ENCODE measurements around the gene USP10. TPM values are rescaled to one million over a fixed set of nuclear protein-coding genes. Genes with fewer than 3 reads are reported as not detected.

The USP10 gene
- total RNA-seq, 1 donor from 2014 or later, result 67.8 TPM

DNA sequence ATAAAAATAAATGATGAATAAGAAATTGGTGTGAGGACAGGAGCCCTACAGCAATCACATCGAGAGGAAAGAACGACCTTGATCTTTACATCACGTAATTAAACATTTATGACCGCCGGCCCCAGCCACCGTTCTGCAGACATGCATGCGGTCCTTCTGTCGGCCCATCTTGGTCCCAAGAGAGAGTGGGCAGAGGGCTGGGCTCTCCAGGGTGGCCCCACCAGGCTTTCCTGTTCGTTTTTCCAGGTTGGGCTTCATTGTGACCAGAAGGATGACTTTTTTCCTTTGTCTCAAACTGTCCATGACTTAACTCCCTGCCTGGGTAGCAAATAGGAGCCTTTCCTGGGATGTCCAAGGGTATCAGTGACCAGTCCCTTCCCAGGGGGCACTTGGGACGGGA is 116.7 kb downstream of the USP10 start:
- TF ChIP-seq, protein P1, sequence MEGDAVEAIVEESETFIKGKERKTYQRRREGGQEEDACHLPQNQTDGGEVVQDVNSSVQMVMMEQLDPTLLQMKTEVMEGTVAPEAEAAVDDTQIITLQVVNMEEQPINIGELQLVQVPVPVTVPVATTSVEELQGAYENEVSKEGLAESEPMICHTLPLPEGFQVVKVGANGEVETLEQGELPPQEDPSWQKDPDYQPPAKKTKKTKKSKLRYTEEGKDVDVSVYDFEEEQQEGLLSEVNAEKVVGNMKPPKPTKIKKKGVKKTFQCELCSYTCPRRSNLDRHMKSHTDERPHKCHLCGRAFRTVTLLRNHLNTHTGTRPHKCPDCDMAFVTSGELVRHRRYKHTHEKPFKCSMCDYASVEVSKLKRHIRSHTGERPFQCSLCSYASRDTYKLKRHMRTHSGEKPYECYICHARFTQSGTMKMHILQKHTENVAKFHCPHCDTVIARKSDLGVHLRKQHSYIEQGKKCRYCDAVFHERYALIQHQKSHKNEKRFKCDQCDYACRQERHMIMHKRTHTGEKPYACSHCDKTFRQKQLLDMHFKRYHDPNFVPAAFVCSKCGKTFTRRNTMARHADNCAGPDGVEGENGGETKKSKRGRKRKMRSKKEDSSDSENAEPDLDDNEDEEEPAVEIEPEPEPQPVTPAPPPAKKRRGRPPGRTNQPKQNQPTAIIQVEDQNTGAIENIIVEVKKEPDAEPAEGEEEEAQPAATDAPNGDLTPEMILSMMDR (IDR thresholded peaks at IDR 0.05; ENCODE audit: insufficient read depth, low read length, poor library complexity, severe bottlenecking), result no peak
- H3K27me3 ChIP-seq (ENCODE audit: control insufficient read depth, insufficient read depth, low read length), result peaks cover 3% of the 10 kb centered on the region
- no peaks in the 10 kb centered on the region for H3K36me3 ChIP-seq (ENCODE audit: control insufficient read depth, insufficient read depth, low read length)
- no peak for DNase-seq (ENCODE audit: low read depth)
- H3K4me3 ChIP-seq (ENCODE audit: low read depth, low read length), result no peak overlapping the region

DNA sequence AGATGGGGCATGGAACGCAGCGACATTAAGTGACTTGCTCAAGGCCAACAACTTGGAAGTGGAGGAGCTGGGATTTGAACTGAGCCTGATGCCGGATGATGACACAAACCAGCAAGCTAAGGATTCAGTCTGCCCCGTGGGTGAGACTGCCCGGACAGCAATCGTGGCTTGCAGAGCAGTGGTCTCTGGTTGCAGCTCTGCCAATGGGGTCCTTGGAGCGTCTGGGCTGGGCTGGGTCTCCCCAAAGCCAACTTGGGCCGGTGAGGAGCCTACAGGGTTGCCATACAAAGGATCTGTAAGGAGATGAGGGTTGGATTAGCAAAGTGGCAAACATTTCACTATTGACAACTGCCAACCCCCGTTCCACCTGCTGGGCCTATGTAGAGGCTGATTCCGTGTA is 117.4 kb downstream of the USP10 start:
- peaks cover 3% of the 10 kb centered on the region for H3K27me3 ChIP-seq (ENCODE audit: control insufficient read depth, insufficient read depth, low read length)
- H3K36me3 ChIP-seq (ENCODE audit: control insufficient read depth, insufficient read depth, low read length), result no peaks in the 10 kb centered on the region
- no peak overlapping the region for H3K4me3 ChIP-seq (ENCODE audit: low read depth, low read length)
- no peak for DNase-seq (ENCODE audit: low read depth)
- TF ChIP-seq, protein P1 (IDR thresholded peaks at IDR 0.05; ENCODE audit: insufficient read depth, low read length, poor library complexity, severe bottlenecking), result no peak

DNA sequence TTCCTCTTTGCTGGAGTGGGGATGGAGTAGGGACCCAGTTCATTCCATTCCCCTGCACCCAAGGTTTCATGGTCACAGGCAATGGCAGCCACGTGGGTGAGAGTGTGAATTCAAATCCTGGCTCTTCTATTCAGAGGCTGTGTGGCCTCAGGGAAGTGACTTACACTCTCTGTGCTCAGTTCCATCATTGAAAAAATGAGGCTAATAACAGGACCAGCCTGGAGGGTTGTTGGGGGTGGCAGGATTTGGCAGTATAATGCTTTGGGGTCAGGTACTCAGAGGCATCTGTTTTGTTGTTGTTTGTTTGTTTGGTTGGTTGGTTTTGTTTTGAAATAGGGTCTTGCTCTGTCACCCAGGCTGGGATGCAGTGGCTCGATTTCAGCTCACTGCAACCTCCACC is 117.8 kb downstream of the USP10 start:
- Histone ChIP-seq H3K27me3 (ENCODE audit: control insufficient read depth, insufficient read depth, low read length) (peaks cover 2% of the 10 kb centered on the region), H3K4me3 (ENCODE audit: low read depth, low read length) (no peak overlapping the region), H3K36me3 (ENCODE audit: control insufficient read depth, insufficient read depth, low read length) (no peaks in the 10 kb centered on the region)
- no peak for DNase-seq (ENCODE audit: low read depth)
- TF ChIP-seq, protein P1 (IDR thresholded peaks at IDR 0.05; ENCODE audit: insufficient read depth, low read length, poor library complexity, severe bottlenecking), result no peak

DNA sequence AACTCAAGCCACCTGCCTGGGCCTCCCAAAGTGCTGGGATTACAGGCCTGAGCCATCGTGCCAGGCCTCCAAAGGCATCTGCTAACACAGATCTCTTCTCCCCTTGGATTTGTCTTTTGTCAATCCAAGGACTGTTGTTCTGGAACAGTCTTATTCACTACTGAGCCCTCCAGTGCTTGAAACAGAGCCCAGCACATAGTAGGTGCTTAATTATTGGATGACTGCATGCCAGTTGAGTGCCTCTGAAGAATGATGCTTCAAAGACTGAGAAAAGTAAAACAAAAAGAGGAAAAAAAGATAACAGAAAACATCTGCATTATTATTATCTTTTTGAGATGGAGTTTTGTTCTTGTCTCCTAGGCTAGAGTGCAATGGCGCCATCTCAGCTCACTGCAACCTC is 118.3 kb downstream of the USP10 start:
- TF ChIP-seq, protein P1 (IDR thresholded peaks at IDR 0.05; ENCODE audit: insufficient read depth, low read length, poor library complexity, severe bottlenecking), result no peak
- DNase-seq (ENCODE audit: low read depth), result no peak
- no peaks in the 10 kb centered on the region for H3K36me3 ChIP-seq (ENCODE audit: control insufficient read depth, insufficient read depth, low read length)
- no peaks in the 10 kb centered on the region for H3K27me3 ChIP-seq (ENCODE audit: control insufficient read depth, insufficient read depth, low read length)
- H3K4me3 ChIP-seq (ENCODE audit: low read depth, low read length), result no peak overlapping the region

DNA sequence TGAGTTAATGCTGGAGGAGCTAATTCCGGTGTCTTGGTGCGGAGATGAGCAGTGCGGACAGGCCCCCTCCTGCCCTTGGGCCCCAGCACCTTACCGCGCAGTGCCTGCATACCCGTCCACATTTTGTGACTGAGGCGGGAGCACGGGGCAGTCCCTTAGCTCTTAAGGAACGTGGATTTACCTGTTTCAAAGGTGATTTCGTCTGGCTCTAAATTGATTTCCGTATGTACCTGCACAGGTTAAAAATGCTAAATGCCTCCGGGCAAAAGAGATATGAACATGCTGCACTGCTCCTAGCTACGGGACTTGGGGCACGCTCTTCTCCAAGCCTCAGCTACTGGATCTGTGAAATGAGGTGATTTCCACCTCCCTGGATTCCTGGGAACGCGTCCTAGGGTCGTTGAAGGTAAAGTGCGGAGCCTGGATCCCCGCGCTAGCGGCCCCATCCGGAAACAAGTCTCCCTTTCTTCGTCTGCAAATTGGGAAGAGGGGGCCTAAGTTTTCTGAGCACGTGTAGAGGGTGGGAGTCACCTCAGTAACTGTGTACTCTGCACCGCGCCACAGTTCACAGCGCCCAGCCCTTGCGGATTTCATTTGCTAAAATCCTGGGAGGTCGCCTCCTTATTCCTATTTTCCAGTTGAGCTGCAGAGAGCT is 119.3 kb downstream of the USP10 start:
- TF ChIP-seq, protein P1 (IDR thresholded peaks at IDR 0.05; ENCODE audit: insufficient read depth, low read length, poor library complexity, severe bottlenecking), result no peak
- H3K27me3 ChIP-seq (ENCODE audit: control insufficient read depth, insufficient read depth, low read length), result no peaks in the 10 kb centered on the region
- DNase-seq (ENCODE audit: low read depth), result no peak
- peak overlapping the region; percentile 21 for H3K4me3 ChIP-seq (ENCODE audit: low read depth, low read length)
- no peaks in the 10 kb centered on the region for H3K36me3 ChIP-seq (ENCODE audit: control insufficient read depth, insufficient read depth, low read length)

All from kidney epithelial cell (primary cell).